ENCODE data around the gene STRN4.

STRN4 gene

GRCh38 chr19:46744005-46744691 lies 2.1 kb downstream of the STRN4 start:
- Histone ChIP-seq H3K9ac (ENCODE audit: low read depth in 1 of 2, low read length in 2 of 2) (no peak overlapping the region), H3K27me3 (ENCODE audit: control insufficient read depth in 1 of 2, insufficient read depth in 2 of 2, low read length in 2 of 2) (no peaks in the 10 kb centered on the region), H3K4me3 (ENCODE audit: low read depth in 1 of 2, low read length in 2 of 2) (no peak overlapping the region), H3K9me3 (ENCODE audit: control insufficient read depth in 1 of 2, low read length in 2 of 2) (no peaks in the 10 kb centered on the region), H3K27ac (ENCODE audit: low read depth, low read length) (no peak overlapping the region), H3K36me3 (ENCODE audit: control insufficient read depth in 1 of 2, insufficient read depth in 2 of 2, low read length in 2 of 2) (peaks cover 0 to 23% of the 10 kb centered on the region in 2 donors), H3K4me1 (ENCODE audit: control insufficient read depth in 1 of 2, insufficient read depth in 2 of 2, low read length in 2 of 2) (peaks cover 13 to 22% of the 10 kb centered on the region in 2 donors)

DNA sequence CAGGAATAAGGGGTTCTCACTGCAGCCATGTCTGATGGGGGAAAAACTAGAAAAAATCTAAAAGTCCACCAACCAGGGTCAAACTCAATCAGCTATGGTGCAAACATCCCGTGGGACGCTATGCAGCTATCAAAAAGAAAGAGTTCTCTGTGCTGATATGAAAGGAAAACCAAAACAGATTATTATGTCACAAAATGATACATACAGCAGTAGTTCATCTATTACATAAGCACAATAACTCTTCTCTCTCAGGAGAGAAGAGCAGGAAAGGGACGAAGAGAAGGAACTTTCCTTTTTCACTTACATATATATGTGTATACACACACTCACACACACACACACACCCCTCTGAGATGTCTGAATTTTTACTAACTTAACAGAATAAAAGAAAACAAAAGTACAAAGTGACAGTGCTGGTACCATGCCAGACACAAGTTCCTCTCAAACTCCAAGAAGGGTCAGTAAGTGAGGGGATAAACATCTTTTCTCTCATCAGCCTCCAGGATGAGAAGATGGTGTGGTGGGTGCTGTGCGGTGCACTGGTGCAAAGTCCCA lies 3.2 kb downstream of the STRN4 start:
- H3K9ac ChIP-seq (ENCODE audit: low read depth in 1 of 2, low read length in 2 of 2): no peak overlapping the region
- no peak overlapping the region for H3K4me3 ChIP-seq (ENCODE audit: low read depth in 1 of 2, low read length in 2 of 2)
- H3K27me3 ChIP-seq (ENCODE audit: control insufficient read depth in 1 of 2, insufficient read depth in 2 of 2, low read length in 2 of 2): no peaks in the 10 kb centered on the region
- no peaks in the 10 kb centered on the region for H3K9me3 ChIP-seq (ENCODE audit: control insufficient read depth in 1 of 2, low read length in 2 of 2)
- H3K36me3 ChIP-seq (ENCODE audit: control insufficient read depth in 1 of 2, insufficient read depth in 2 of 2, low read length in 2 of 2): peaks cover 0 to 34% of the 10 kb centered on the region in 2 donors
- peaks cover 13 to 22% of the 10 kb centered on the region in 2 donors for H3K4me1 ChIP-seq (ENCODE audit: control insufficient read depth in 1 of 2, insufficient read depth in 2 of 2, low read length in 2 of 2)
- H3K27ac ChIP-seq (ENCODE audit: low read depth, low read length): no peak overlapping the region

DNA sequence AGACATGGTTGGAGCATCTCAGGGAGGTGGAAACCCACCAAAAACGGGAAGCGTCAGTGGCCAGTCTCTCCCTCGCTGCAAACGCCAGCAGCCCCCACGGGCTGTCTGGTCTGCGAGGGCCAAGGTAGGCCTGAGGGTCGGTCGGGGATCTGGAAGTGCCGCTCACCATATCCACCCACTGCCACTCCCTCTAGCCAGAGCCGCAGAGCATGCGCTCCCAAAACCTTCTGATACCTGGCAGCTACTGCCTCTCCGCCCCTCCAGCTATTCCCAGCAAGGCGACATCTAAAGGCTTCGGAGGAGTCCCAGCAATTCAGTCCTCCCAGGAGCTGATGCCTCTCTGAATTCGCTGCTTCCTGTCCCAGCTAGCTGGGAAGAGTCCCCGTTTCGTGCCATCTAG lies 4.8 kb downstream of the STRN4 start:
- Histone ChIP-seq H3K4me1 (ENCODE audit: control insufficient read depth in 1 of 2, insufficient read depth in 2 of 2, low read length in 2 of 2) (peaks cover 7 to 24% of the 10 kb centered on the region in 2 donors), H3K9ac (ENCODE audit: low read depth in 1 of 2, low read length in 2 of 2) (no peak overlapping the region), H3K4me3 (ENCODE audit: low read depth in 1 of 2, low read length in 2 of 2) (no peak overlapping the region), H3K36me3 (ENCODE audit: control insufficient read depth in 1 of 2, insufficient read depth in 2 of 2, low read length in 2 of 2) (peaks cover 6 to 50% of the 10 kb centered on the region in 2 donors), H3K27ac (ENCODE audit: low read depth, low read length) (no peak overlapping the region), H3K9me3 (ENCODE audit: control insufficient read depth in 1 of 2, low read length in 2 of 2) (no peaks in the 10 kb centered on the region), H3K27me3 (ENCODE audit: control insufficient read depth in 1 of 2, insufficient read depth in 2 of 2, low read length in 2 of 2) (no peaks in the 10 kb centered on the region)

GRCh38 chr19:46739290-46739771 lies 6.9 kb downstream of the STRN4 start:
- H3K9me3 ChIP-seq (ENCODE audit: control insufficient read depth in 1 of 2, low read length in 2 of 2): no peaks in the 10 kb centered on the region
- peaks cover 8 to 57% of the 10 kb centered on the region in 2 donors for H3K36me3 ChIP-seq (ENCODE audit: control insufficient read depth in 1 of 2, insufficient read depth in 2 of 2, low read length in 2 of 2)
- no peak overlapping the region for H3K9ac ChIP-seq (ENCODE audit: low read depth in 1 of 2, low read length in 2 of 2)
- H3K4me1 ChIP-seq (ENCODE audit: control insufficient read depth in 1 of 2, insufficient read depth in 2 of 2, low read length in 2 of 2): peaks cover 0 to 17% of the 10 kb centered on the region in 2 donors
- H3K4me3 ChIP-seq (ENCODE audit: low read depth in 1 of 2, low read length in 2 of 2): no peak overlapping the region
- no peak overlapping the region for H3K27ac ChIP-seq (ENCODE audit: low read depth, low read length)
- H3K27me3 ChIP-seq (ENCODE audit: control insufficient read depth in 1 of 2, insufficient read depth in 2 of 2, low read length in 2 of 2): no peaks in the 10 kb centered on the region

- Histone ChIP-seq H3K4me1 (ENCODE audit: control insufficient read depth in 1 of 2, insufficient read depth in 2 of 2, low read length in 2 of 2) (peaks cover 3 to 8% of the 10 kb centered on the region in 2 donors), H3K9me3 (ENCODE audit: control insufficient read depth in 1 of 2, low read length in 2 of 2) (no peaks in the 10 kb centered on the region), H3K9ac (ENCODE audit: low read depth in 1 of 2, low read length in 2 of 2) (no peak overlapping the region), H3K27ac (ENCODE audit: low read depth, low read length) (no peak overlapping the region), H3K4me3 (ENCODE audit: low read depth in 1 of 2, low read length in 2 of 2) (no peak overlapping the region), H3K36me3 (ENCODE audit: control insufficient read depth in 1 of 2, insufficient read depth in 2 of 2, low read length in 2 of 2) (peaks cover 20 to 73% of the 10 kb centered on the region in 2 donors), H3K27me3 (ENCODE audit: control insufficient read depth in 1 of 2, insufficient read depth in 2 of 2, low read length in 2 of 2) (no peaks in the 10 kb centered on the region)
Measured at GRCh38 chr19:46737761-46738171, 8.5 kb downstream of the STRN4 start.

DNA sequence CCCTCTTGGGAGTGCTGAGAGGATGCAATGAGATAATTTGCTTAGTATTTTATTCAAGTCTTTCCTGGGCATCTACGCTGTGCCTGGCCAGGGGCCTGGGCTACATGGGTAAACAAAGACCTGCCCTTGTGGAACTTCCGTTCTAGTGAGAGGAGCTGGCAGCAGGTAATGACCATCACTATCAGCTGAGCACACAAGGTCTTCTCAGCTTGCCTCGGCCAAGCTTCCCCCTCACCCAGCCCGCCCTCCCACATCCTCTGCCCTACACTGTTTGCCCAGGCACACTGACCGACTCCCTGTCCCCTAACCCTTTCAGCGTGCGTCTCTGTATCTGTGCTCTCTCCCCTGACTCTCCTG lies 9.0 kb downstream of the STRN4 start:
- Histone ChIP-seq H3K27ac (ENCODE audit: low read depth, low read length) (no peak overlapping the region), H3K4me3 (ENCODE audit: low read depth in 1 of 2, low read length in 2 of 2) (no peak overlapping the region), H3K27me3 (ENCODE audit: control insufficient read depth in 1 of 2, insufficient read depth in 2 of 2, low read length in 2 of 2) (no peaks in the 10 kb centered on the region), H3K4me1 (ENCODE audit: control insufficient read depth in 1 of 2, insufficient read depth in 2 of 2, low read length in 2 of 2) (peaks cover 3 to 10% of the 10 kb centered on the region in 2 donors), H3K9me3 (ENCODE audit: control insufficient read depth in 1 of 2, low read length in 2 of 2) (no peaks in the 10 kb centered on the region), H3K36me3 (ENCODE audit: control insufficient read depth in 1 of 2, insufficient read depth in 2 of 2, low read length in 2 of 2) (peaks cover 25 to 77% of the 10 kb centered on the region in 2 donors), H3K9ac (ENCODE audit: low read depth in 1 of 2, low read length in 2 of 2) (no peak overlapping the region)

DNA sequence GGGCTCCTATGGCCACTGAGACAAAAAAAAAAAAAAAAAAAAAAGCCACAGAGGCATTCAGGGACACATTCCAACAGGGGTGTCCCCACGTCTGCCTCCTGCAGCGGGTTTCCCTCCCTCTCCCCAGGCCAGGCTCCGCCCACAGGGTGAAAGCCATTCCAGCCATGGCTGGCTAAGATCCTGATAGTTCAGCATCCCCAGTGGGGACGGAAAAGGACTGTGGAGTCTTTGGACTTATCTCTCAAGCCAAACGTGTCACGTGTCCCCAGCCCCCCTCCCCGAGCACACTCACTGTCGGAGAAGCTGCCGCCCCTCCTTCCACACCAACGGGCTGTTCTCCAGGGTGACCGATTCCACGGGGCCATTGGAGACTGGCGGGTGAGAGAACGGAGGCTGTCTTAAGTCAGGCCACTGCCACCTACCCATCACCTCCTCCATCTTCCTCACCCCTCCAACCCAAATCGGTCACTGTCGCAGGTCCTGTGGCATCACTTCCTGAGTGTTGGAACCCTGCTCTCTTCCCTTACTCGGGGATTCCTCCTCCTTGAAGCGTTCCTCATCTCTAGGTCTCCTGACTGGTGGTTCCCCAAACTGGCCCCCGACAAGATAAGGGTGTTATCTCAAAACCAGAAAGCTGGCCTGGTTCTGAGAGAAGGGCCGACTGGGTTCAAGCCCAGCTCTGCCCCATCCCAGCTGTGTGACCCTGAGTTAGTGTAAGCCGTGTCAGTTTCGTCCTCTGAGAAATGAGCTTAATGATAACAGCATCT lies 9.5 kb downstream of the STRN4 start:
- Histone ChIP-seq H3K4me1 (ENCODE audit: control insufficient read depth in 1 of 2, insufficient read depth in 2 of 2, low read length in 2 of 2) (peaks cover 3 to 10% of the 10 kb centered on the region in 2 donors), H3K4me3 (ENCODE audit: low read depth in 1 of 2, low read length in 2 of 2) (no peak overlapping the region), H3K9me3 (ENCODE audit: control insufficient read depth in 1 of 2, low read length in 2 of 2) (no peaks in the 10 kb centered on the region), H3K9ac (ENCODE audit: low read depth in 1 of 2, low read length in 2 of 2) (no peak overlapping the region), H3K27ac (ENCODE audit: low read depth, low read length) (no peak overlapping the region), H3K36me3 (ENCODE audit: control insufficient read depth in 1 of 2, insufficient read depth in 2 of 2, low read length in 2 of 2) (peaks cover 29 to 76% of the 10 kb centered on the region in 2 donors), H3K27me3 (ENCODE audit: control insufficient read depth in 1 of 2, insufficient read depth in 2 of 2, low read length in 2 of 2) (no peaks in the 10 kb centered on the region)

- Histone ChIP-seq H3K27ac (ENCODE audit: low read depth, low read length) (no peak overlapping the region), H3K36me3 (ENCODE audit: control insufficient read depth in 1 of 2, insufficient read depth in 2 of 2, low read length in 2 of 2) (peaks cover 44 to 85% of the 10 kb centered on the region in 2 donors), H3K4me1 (ENCODE audit: control insufficient read depth in 1 of 2, insufficient read depth in 2 of 2, low read length in 2 of 2) (peaks cover 7 to 23% of the 10 kb centered on the region in 2 donors), H3K4me3 (ENCODE audit: low read depth in 1 of 2, low read length in 2 of 2) (no peak overlapping the region), H3K9me3 (ENCODE audit: control insufficient read depth in 1 of 2, low read length in 2 of 2) (no peaks in the 10 kb centered on the region), H3K27me3 (ENCODE audit: control insufficient read depth in 1 of 2, insufficient read depth in 2 of 2, low read length in 2 of 2) (no peaks in the 10 kb centered on the region), H3K9ac (ENCODE audit: low read depth in 1 of 2, low read length in 2 of 2) (no peak overlapping the region)
Measured at GRCh38 chr19:46733690-46734292, 12.5 kb downstream of the STRN4 start.

DNA sequence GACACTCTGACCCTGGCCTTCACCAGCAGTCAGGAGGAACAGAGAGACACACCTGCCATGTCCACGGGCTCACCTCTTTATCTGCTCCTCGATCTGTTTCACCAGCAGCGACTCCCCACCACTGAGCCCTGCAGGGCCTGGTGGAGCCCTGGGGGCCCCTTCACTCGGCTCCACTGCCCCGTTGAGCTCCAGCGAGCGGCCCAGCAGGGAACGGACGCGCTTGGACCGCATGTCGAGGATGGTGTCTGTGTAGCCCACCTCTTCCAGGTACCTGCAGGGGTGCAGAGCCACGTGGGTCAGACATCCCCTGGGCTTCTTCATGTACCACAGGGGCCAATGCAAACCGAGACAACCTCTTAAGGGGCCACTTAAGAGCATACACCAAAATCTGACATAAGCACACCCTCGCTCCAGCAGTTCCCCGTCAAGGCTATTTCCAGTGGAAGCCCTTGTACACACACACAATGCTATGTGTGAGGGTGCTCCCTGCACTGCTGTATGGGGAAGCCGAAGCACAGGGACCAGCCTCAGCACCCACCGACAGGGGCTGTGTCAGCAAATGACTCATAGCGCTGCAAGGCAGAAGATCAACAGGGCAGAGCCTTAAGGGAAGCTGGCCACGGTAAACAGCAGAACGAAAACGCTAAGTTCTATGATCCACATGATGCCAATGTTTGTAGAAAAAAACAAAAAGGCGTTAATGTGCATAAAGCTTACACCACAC lies 13.1 kb downstream of the STRN4 start:
- Histone ChIP-seq H3K4me3 (ENCODE audit: low read depth in 1 of 2, low read length in 2 of 2) (no peak overlapping the region), H3K9ac (ENCODE audit: low read depth in 1 of 2, low read length in 2 of 2) (no peak overlapping the region), H3K27me3 (ENCODE audit: control insufficient read depth in 1 of 2, insufficient read depth in 2 of 2, low read length in 2 of 2) (no peaks in the 10 kb centered on the region), H3K36me3 (ENCODE audit: control insufficient read depth in 1 of 2, insufficient read depth in 2 of 2, low read length in 2 of 2) (peaks cover 44 to 84% of the 10 kb centered on the region in 2 donors), H3K4me1 (ENCODE audit: control insufficient read depth in 1 of 2, insufficient read depth in 2 of 2, low read length in 2 of 2) (peaks cover 8 to 24% of the 10 kb centered on the region in 2 donors), H3K9me3 (ENCODE audit: control insufficient read depth in 1 of 2, low read length in 2 of 2) (no peaks in the 10 kb centered on the region), H3K27ac (ENCODE audit: low read depth, low read length) (no peak overlapping the region)

Data from duodenal mucosa (tissue), 2 donors.